Hematopoietic multipotent progenitor cell treated with erythropoietin and hydrocortisone succinate and interleukin-3 and kit ligand, for 8 days (in vitro differentiated cells): ENCODE measurements around the gene TTC19.

Experiments
- DNase-seq: peaks from one replicate; pipeline ENCODE4 v3.0.0-alpha.2; 2015

Gene TTC19, protein sequence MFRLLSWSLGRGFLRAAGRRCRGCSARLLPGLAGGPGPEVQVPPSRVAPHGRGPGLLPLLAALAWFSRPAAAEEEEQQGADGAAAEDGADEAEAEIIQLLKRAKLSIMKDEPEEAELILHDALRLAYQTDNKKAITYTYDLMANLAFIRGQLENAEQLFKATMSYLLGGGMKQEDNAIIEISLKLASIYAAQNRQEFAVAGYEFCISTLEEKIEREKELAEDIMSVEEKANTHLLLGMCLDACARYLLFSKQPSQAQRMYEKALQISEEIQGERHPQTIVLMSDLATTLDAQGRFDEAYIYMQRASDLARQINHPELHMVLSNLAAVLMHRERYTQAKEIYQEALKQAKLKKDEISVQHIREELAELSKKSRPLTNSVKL

DNA sequence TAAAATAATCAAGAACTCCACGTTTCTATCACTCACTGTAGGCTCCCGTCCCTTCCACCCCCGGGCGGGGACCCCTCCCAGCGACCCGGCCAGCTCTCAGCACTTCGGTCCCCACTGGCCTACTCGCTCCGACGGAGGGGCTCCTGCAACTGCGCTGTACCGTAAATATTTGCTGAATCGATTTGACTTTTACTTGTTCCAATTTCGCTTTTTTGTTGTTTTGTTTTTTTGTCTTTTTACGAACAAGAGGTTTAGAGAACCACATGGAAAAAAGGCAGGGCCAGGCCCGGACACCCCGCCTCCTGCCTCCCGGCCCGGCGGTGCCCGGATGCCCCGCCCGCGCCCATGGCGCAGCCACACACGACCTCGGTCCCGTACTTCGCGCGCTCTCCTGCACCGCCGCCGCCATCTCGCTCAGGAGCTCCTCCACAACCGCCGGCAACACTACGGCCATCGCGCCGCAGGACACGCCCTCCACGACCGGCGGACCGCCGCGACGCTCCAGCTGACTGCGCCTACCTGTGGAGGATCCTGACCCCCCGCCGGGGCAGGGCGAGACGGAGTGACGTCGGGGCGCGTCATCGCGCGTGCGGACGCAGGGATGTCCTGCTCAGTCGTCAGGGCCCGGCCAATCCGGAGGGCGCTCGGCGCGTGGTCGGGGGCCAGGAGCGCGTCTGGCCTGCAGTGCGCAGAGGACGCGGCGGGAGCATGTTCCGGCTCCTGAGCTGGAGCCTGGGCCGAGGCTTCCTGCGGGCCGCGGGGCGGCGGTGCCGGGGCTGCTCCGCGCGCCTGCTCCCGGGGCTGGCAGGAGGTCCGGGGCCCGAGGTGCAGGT lies at the start of gene TTC19, which contains the start of gene ZSWIM7:
Gene TTC19, plus strand, starts transcription at position 684 of the 833 bp plus-strand sequence. Its CDS starts 25 bp downstream, at position 709.
Gene ZSWIM7, minus strand, starts transcription at position 564 of the 833 bp plus-strand sequence. Its CDS starts 110 bp downstream, at position 454.
- DNase-seq, result peak; percentile 93

DNA sequence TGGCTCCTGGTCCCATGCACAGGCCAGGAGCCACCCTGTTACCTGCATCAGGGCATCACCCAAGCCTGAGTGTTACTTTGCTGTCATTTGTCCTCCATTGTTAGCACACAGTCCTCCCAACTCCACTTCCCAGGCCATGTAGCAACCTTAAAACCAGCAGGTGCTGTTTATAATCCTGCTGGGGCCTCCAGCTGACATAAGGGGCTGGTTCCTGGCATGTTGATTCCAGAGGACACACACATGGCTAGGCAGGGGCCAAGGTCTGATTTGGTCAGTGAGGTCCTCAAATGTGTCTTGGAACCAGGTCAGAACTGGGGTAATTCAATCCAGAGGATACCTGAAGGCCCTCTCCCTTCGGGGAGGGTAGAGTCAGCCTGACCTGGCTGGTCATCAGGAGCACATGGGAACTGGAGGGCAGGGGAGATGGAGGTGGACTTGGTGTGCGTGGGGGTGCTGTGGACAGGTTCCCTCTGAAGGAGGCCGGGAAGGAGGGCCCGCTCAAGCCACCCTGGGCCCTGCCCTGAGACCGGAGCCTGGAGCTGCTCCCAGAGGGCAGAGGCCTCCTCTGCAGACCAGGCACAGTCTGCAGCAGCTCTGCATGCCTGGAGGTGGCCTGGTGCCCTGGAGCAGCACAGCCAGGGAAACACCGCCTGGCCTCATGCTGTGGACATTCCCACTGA lies 48.1 kb upstream of the TTC19 start:
- no peak for DNase-seq

DNA sequence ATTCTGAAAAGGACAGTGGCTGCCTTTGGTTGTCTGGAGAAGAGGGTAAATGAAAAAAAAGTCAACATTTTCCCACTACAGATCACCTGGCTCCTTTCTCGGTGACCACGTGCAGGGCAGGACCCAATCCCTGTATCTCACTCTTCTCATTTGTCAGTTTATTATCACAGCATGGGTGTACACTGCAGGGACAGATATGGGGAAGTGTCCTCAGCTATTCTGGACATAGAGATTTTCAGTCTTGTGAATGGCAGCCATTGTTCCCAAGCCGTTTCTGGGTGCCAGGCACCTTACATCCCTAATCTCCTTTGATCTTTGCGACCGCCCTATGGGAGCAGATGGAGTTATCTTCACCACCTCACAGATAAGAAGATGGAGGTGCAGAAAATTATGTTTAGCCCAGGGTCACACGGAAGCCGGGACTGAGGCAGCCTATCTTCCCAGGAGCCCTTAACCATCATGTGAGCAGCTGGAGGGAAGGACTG lies 47.5 kb upstream of the TTC19 start:
- DNase-seq, result peak; percentile 16

DNA sequence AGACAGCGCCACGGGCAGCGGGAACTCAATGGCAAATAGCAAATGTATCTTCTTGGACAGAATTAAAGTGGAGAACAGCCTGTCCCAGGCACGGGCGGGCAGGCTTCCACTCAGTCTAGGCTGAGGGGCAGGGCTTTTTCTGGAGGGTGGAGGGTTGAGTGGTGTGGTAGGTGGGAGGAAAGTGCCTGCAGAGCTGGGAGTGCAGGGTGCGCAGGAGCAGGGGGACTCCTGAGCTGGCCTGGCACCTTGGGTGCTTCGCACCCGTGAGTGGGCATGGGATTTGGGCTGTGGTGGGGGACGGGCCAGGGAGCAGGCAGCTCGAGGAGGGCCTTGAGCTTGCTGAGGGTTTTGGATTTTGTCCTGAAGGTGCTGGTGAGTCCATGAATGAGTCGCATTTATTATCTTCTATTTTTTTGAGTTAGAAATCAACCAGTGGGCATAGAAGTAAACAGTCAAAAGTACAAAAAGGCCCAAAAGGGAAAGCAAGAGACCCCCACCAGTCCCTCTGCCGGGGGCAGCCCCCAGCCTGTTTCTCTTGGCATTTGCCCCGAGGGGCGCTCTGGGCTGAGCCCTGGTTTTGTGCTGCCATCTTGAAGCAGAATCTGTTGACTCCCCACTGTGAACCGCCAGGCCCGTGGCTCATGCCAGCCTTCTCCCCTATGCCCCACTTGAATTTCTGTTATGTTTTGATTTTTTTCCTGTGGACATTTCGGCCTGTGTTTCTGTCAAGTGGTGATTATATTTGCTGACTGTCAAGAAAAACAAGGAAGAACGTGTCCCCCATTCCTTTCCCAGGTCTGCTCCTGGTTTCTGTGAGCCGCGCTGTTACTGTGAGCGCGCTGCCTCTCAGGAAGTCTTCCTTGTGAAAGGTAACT lies 46.5 kb upstream of the TTC19 start:
- DNase-seq, result no peak

DNA sequence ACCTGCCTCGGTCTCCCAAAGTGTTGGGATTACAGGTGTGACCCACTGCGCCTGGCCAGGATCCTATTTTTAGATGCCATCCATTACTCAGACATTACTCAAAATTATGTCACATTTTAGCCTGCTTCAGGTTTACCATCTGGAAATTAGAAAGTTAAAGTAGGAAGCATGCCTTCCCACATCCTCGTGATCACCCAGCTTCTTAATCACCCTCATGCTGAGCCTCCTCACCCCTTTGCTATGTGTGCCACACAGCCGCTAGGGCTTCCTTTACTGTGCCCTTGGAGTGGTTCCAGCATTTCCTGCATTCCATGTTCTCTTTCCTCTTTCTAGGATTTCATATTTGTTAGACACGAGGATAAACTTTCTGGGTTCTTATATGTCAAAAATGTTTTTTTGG lies 45.4 kb upstream of the TTC19 start:
- no peak for DNase-seq

DNA sequence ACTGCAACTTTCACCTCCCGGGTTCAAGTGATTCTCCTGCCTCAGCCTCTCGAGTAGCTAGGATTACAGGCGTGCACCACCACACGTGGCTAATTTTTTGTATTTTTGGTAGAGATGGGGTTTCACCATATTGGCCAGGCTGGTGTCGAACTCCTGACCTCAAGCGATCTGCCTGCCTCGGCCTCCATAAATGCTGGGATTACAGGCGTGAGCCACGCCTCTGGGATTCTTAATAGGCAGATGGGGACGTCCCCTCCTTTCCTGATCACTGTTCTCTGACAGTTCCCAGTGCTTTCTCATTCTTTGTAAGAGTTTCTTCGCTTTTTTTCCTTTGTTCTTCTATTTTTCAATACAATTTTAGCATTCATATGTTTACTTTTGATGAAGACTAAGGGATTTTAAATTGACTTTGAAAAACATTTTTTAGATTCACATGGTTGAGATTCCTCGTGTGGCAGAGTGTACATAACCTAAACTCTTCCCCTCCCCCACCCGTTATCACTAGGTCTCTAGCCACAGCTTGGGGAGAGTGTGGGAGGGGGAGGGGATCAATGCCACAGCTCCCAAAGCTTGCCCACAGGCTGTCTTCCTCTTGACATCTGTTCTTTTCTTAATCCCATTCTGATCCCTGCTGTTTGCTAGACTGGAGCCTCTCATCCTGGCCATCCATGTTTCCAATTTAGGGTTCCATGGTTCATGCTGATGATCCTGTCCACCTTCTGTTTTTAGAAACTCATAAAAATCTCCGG lies 43.7 kb upstream of the TTC19 start:
- DNase-seq, result peak; percentile 83

DNA sequence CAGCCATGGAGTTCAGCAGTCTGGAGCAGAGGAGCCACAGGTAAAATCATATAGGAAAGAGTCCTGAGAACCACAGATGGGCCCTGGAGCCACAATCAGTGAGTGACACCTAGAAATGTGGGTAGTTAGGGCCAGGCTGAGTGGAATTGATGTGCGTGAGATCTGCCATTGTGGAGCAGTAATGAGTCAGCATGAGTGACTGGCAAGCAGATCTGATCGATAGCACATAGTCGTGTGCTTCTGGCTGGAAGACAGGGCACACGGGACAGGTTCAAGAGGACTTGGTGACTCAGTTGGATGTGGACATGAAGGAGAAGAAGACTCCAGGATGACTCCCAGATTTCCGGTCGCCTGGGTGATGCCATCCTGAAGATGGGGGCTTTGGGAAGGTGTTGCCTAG lies 42.4 kb upstream of the TTC19 start:
- DNase-seq, result peak; percentile 88

DNA sequence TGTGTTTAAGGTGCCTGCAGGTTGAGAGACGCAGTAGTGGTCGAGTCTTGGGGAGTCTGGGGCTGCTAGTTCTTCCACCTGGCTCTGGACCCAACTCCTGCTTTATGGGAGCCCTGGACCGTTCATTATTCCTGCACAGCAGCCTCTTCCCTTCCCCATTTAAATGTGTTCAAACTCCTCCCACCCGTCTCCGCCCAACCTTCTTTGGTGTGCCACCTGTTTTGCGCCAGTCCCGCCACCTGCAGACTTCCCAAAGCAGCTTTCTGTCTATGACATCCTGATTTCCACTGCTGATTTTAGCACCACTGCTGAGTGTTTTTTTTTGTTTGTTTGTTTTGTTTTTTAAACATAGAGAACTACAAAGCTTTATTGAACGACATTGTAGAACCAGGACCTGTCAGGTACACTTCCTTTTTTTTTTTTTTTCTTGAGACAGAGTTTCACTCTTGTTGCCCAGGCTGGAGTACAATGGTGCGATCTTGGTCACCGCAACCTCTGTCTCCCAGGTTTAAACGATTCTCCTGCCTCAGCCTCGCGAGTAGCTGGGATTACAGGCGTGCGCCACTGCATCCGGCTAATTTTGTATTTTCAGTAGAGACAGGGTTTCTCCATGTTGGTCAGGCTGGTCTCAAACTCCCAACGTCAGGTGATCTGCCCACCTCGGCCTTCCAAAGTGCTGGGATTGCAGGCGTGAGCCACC lies 41.9 kb upstream of the TTC19 start:
- DNase-seq, result no peak

DNA sequence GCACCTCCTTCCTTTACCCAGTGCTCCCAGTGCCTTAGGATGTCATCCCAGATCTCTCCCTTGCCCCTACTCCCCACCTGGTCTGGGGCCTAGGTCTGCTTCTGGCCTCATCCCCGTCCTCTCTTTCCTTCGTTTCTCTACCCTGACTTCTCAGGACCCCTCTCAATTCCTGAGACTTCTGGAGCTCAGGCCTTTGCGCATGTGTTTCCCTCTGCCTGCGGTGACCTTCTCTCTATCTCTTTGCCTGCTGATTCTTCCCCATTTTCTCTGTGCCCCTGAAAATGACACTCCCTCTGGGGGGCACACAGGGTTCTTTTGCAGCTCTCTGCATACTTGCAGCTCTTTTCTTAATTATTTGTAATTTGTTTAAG lies 41.2 kb upstream of the TTC19 start:
- no peak for DNase-seq

DNA sequence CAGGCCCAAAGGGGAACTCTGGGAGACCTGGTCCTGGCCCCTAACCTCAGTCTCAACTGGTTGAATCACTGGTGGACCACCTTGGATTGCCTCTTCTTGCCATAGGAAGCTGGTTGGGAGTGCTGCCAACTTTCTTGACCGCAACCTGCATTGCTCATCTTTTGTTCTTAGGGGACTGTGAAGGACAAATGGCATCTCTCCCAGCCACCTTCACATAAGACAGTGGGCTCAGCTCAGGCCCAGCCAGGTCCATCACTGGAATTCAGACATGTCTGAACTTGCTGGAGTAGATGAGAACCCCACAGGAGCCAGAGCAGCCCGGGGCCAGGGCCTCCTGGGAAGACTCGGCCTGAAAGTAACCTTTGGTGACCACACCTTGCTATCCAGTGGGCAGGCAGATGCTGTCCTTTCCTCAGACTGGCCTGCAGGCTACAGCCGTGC lies 35.9 kb upstream of the TTC19 start:
- DNase-seq, result peak; percentile 53

DNA sequence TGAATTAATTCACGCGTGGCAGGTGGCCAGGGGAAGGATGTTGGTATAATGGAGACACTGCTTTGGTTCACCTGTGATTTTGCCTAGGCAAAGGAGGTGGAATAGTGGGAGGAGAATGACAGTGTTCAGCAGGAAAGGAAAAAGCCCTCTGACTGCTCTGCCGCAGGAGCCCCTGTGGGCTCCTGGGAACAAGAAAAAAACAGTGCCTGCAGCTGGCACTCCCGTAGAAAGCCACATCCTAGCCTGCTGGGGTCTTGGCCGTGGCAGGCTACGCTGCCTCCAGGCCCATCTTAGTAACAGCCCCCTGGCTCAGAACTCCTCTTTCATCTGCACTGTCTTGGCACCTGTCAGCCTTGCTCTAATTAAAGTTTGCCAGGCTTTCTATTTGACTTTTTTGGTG lies 34.1 kb upstream of the TTC19 start:
- DNase-seq, result peak; percentile 16

DNA sequence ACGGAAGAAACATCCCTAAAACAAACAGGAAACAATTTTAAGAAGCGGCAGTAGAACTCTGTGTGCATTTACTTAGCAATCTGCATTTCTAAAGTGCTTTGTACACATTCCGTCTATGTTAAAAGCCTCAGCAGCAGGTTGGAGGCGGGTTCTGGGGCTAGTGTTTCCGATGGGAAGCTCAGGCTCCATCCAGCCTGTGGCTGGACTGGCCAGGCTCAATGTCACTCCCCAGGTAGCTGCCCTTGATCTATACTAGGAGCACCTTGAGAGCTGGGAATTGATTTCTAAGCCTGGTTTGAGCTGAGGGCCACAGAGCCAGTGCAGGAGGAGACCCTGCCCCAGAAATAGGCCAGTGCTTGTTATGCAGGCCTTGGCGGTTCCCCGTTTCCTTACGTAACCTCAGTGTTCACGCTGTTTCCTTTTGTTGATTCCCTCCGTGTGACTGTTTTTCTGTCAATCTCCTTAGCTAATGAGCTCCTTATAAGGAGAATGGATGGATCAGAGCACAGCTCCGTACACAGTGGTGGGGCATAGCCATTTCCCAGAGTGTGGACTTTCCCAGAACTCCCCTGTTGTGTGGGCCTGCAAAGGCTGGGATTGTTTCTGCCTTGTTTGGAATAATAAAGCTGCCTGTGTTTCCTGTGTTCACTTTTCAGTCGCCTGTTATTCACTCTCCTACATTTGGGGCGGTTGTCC lies 33.3 kb upstream of the TTC19 start:
- peak; percentile 23 for DNase-seq

DNA sequence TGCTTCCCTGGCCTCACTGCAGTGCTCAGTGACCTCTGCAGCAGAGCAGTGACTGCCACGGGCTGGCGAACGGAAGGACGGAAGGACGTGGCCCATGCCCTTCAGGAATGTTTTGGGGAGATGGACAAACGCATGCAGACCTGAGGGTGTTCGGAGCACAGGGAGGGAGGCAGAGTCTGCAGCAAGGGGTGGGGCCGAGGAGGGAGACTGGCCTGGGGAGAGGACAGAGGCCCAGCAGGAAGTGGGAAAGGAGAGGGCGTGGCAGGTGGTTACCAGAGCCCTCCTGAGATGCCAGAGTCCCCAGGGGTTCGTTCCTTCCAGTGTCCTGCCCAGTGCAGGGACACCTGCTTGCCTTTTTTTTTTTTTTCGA lies 32.8 kb upstream of the TTC19 start:
- peak; percentile 64 for DNase-seq

DNA sequence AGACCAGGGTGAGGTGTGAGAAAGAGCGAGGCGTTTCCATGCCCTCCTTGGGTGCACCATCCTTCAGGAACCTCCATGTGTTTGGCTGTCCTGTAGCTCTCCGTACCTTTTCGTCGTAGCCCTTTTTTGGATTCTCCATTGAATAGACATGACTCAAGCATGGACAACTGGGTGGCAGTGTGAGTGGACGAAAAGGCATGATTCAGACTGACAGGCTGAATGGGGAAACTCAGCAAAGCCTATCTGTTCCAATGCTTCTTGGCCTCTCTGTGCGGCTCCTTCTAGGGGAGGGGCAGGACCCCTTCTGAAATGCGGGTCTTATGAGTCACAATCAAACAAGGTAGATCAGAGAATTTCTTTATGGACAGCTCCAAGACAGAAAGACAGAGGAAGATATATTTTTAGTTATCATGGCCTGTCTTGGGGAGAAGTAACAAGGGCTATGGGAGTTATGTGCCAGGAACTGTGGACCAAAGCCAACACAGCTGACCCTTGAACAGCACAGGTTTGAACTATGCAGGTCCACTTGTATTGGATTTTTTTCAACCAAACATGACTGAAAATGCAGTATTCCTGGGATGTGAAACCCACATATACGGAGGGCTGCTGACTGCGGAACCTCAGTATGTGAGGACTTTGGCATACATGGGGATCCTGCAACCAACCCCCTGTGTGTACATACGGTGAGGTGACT lies 31.8 kb upstream of the TTC19 start:
- DNase-seq, result no peak

DNA sequence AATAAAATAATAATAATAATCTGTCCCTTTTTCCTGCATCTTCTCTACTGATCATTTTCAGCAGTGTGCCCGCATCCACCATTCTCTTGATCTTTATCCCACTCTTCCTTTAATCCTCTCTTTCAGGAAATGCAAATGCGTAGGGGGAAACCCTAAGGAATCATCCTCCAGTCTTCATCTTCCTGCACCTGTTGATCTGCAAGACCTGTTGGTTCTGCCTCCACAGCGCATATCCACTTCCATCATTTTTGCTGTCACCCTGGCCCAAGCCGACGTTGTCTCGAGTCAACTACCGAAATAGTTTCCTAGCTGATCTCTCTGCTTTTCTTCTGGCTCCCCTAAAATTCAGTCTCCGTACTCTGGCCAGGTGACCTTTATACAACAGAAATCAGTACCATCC lies 30.2 kb upstream of the TTC19 start:
- DNase-seq, result no peak

DNA sequence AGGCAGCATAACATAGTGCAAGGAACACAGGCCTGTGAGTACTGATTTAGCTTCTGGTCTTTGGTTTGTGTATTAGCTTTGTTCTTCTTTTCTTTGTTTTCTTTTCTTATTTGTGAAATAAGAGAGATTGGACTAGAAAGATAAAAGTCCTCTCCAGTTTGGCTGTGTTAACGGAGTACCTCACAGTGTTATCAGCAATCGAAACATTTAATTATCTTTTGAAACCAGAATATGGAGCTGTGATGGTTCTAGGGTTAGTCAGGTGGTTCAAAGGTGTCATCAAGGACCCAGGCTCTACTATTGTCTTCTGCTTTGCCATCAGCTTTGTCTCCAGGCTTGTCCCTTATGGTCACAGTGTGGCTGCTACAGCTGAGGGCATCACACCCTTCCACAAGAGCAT lies 29.1 kb upstream of the TTC19 start:
- peak; percentile 56 for DNase-seq

DNA sequence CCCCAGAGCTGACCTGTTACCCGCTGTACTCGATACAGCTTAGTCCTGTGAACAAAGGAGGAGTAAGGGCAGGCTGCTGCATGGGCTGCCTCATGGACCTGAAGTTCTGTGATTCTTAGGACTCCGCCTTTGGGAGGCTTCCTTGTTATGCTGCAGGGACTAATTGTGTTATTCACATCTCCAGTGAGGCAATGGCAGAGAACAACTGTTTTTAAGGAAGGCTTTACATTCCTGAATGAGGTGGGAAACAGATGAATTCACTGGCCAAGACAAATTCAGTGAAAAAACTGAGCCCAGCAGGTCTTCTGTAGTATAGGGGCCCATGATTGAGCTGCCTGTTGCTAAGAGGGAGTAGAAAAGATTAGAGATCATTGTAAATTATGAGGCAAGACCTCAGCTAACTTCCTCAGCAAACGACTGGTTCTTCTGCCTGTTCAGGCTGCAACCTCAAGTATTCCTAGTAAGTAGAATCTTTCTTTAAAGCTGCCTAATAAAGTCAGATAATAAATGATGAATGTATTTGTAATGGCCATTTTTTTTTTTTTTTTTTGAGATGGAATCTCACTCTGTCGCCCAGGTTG lies 28.4 kb upstream of the TTC19 start:
- DNase-seq, result no peak

DNA sequence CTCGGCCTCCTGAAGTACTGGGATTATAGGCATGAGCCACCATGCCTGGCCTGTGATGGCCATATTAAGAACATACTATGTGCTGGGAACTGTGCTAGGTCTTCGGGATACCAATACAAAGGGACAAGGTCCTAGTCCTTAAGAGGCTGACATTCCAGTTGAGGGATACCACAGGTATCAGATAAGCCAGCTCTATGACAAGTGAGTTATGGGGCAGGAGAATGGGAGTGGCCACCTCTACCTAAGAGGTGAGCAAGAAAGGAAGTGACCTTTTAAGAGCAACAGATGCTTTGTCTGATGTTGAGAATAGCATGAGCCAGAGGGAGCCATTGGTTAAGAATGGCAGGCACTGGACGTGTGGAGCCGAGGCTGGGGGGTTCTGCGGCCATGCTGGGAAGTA lies 27.7 kb upstream of the TTC19 start:
- no peak for DNase-seq

DNA sequence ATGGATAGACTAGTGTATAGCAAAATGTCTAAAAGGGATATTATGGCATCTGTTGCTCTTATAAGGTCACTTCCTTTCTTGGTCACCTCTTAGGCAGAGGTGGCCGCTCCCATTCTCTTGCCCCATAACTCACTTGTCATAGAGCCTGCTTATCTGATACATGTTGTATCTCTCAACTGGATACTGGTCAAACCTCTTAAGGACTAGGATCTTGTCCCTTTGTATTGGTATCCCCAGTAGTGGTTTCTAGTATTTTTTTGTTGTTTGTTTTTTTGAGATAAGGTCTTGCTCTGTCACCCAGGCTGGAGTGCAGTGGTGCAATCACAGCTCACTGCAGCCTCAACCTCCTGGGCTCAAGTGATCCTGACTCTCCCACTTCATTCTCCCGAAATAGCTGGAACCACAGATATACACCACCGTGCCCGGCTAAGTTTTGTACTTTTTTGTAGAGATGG lies 27.1 kb upstream of the TTC19 start:
- peak; percentile 28 for DNase-seq
